Measurements from ENCODE around the gene SCN11A. TPM values are rescaled to one million over a fixed set of nuclear protein-coding genes. Genes with fewer than 3 reads are reported as not detected.

The SCN11A gene
- total RNA-seq, 1 donor from 2014 or later = 0.69 TPM

GRCh38 chr3:39029556-39029955, 22.2 kb downstream of the SCN11A start:
- H3K9me3 Mint-ChIP-seq (ENCODE audit: unreplicated experiment) = no peaks in the 10 kb centered on the region
- no peak overlapping the region for H3K4me3 Mint-ChIP-seq (ENCODE audit: unreplicated experiment)
- no peaks in the 10 kb centered on the region for H3K27me3 Mint-ChIP-seq (ENCODE audit: unreplicated experiment)
- H3K36me3 Mint-ChIP-seq (ENCODE audit: low read depth, unreplicated experiment) = no peaks in the 10 kb centered on the region
- H3K4me1 Mint-ChIP-seq (ENCODE audit: unreplicated experiment) = no peaks in the 10 kb centered on the region
- no peak for TF ChIP-seq CTCF (IDR thresholded peaks at IDR 0.05; ENCODE audit: unreplicated experiment)
- H3K27ac Mint-ChIP-seq (ENCODE audit: unreplicated experiment) = no peak overlapping the region
- no peak for DNase-seq (ENCODE audit: low spot score)

DNA sequence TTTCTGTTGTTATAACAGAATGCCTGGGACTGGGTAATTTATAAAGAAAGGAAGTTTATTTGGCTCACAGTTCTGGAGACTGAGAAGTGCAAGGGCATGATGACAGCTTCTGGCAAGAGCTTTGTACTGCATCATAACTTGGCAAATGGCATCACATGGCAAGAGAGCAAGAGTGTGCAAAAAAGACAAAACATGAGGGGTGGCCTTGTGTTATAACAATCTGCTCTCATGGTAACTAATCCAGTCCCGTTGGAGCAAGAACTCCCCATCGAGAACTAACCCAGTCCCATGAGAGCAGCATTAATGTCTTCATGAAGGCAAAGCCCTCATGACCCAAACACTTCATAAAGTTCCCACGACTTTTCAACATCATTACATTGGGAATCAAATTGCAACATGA, 23.2 kb downstream of the SCN11A start:
- H3K27me3 Mint-ChIP-seq (ENCODE audit: unreplicated experiment) = no peaks in the 10 kb centered on the region
- H3K27ac Mint-ChIP-seq (ENCODE audit: unreplicated experiment) = no peak overlapping the region
- no peaks in the 10 kb centered on the region for H3K4me1 Mint-ChIP-seq (ENCODE audit: unreplicated experiment)
- no peak for DNase-seq (ENCODE audit: low spot score)
- H3K9me3 Mint-ChIP-seq (ENCODE audit: unreplicated experiment) = no peaks in the 10 kb centered on the region
- TF ChIP-seq CTCF (IDR thresholded peaks at IDR 0.05; ENCODE audit: unreplicated experiment) = no peak
- no peak overlapping the region for H3K4me3 Mint-ChIP-seq (ENCODE audit: unreplicated experiment)
- no peaks in the 10 kb centered on the region for H3K36me3 Mint-ChIP-seq (ENCODE audit: low read depth, unreplicated experiment)

GRCh38 chr3:39025222-39025970, 26.3 kb downstream of the SCN11A start:
- no peak for TF ChIP-seq CTCF (IDR thresholded peaks at IDR 0.05; ENCODE audit: unreplicated experiment)
- H3K27me3 Mint-ChIP-seq (ENCODE audit: unreplicated experiment) = no peaks in the 10 kb centered on the region
- H3K27ac Mint-ChIP-seq (ENCODE audit: unreplicated experiment) = no peak overlapping the region
- no peaks in the 10 kb centered on the region for H3K36me3 Mint-ChIP-seq (ENCODE audit: low read depth, unreplicated experiment)
- H3K9me3 Mint-ChIP-seq (ENCODE audit: unreplicated experiment) = no peaks in the 10 kb centered on the region
- no peak overlapping the region for H3K4me3 Mint-ChIP-seq (ENCODE audit: unreplicated experiment)
- H3K4me1 Mint-ChIP-seq (ENCODE audit: unreplicated experiment) = peaks cover 11% of the 10 kb centered on the region
- no peak for DNase-seq (ENCODE audit: low spot score)

DNA sequence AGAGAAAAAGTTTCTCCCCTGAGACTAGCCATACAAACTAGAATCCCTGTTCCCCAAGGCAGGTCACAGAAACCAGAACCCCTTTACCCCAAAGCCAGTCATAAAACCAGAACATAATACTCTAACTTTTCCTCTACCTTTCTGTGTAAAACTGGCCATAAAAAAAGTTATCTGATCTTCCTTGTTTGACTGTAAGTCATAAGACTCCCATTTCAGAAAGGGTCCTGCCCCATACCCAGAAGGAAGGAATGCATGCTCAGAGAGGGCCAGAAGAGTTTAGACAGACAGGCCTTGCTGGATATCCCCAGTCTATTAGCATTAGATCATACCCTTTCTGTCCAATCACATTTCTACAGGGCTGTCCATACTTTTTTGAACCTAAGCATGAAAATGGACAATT, 27.2 kb downstream of the SCN11A start:
- Mint-ChIP-seq H3K27ac (ENCODE audit: unreplicated experiment) (no peak overlapping the region), H3K4me1 (ENCODE audit: unreplicated experiment) (peaks cover 18% of the 10 kb centered on the region), H3K4me3 (ENCODE audit: unreplicated experiment) (no peak overlapping the region), H3K36me3 (ENCODE audit: low read depth, unreplicated experiment) (no peaks in the 10 kb centered on the region), H3K27me3 (ENCODE audit: unreplicated experiment) (no peaks in the 10 kb centered on the region), H3K9me3 (ENCODE audit: unreplicated experiment) (no peaks in the 10 kb centered on the region)
- TF ChIP-seq CTCF (IDR thresholded peaks at IDR 0.05; ENCODE audit: unreplicated experiment) = no peak
- no peak for DNase-seq (ENCODE audit: low spot score)

- Mint-ChIP-seq H3K9me3 (ENCODE audit: unreplicated experiment) (no peaks in the 10 kb centered on the region), H3K27ac (ENCODE audit: unreplicated experiment) (no peak overlapping the region), H3K27me3 (ENCODE audit: unreplicated experiment) (no peaks in the 10 kb centered on the region), H3K4me1 (ENCODE audit: unreplicated experiment) (peaks cover 27% of the 10 kb centered on the region), H3K4me3 (ENCODE audit: unreplicated experiment) (no peak overlapping the region), H3K36me3 (ENCODE audit: low read depth, unreplicated experiment) (no peaks in the 10 kb centered on the region)
- no peak for DNase-seq (ENCODE audit: low spot score)
- no peak for TF ChIP-seq CTCF (IDR thresholded peaks at IDR 0.05; ENCODE audit: unreplicated experiment)
These were observed 29.5 kb downstream of the SCN11A start for GRCh38 chr3:39022286-39022630.
